Kidney epithelial cell (primary cell): ENCODE data around the gene NABP1. TPM values are rescaled to one million over a fixed set of nuclear protein-coding genes. Genes with fewer than 3 reads are reported as not detected.
A peak's percentile ranks its signal among the peaks of the same experiment; 100 is the strongest.

Experiments used
- DNase-seq: peaks from one replicate; pipeline ENCODE4 v3.0.0-alpha.2; 2010; ENCODE audit warnings: low read depth
- H3K27me3 ChIP-seq: 2 replicates; pipeline ENCODE4 v1.6.0; 2011; ENCODE audit warnings: low read length; ENCODE audit not compliant: control insufficient read depth, insufficient read depth
- H3K36me3 ChIP-seq: 2 replicates; pipeline ENCODE4 v1.5.1; 2011; ENCODE audit warnings: low read length; ENCODE audit not compliant: control insufficient read depth, insufficient read depth
- H3K4me3 ChIP-seq: 2 replicates; pipeline ENCODE4 v1.5.1; 2011; ENCODE audit warnings: low read depth, mild to moderate bottlenecking, control low read depth, low read length
- total RNA-seq: library from RNA; depleted of rRNA; stranded (reverse); fragments of >200 nt; gene quantifications from 2 replicates; pipeline ENCODE4 v1.2.3, GENCODE V29; 2015
- TF ChIP-seq, protein P1 (sequence below): IDR thresholded peaks from 2 replicates; pipeline ENCODE4 v1.5.1; 2011; ENCODE audit warnings: mild to moderate bottlenecking, moderate library complexity, low read length, control low read depth, inconsistent platforms; ENCODE audit not compliant: insufficient read depth, poor library complexity, severe bottlenecking

NABP1 gene
- total RNA-seq, 1 donor from 2014 or later: 18.3 TPM

DNA sequence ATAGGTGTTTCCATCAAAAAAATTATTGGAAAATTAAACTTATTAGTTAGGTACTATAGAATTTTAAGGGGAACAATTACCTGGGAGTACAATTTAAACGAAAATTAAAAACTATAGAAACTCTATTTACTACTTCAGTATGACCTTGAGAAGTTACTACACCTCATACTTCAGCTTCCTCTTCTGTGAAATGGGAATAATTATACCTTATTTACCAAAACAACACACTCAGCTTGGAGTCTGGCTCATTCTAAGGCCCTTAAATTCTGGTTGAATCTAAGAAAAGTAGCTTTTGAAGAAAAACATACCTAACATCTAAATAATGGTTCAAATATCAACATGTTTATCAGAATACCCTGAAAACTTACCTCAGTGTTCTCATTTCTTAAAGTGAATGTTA is 2.7 kb downstream of the NABP1 start:
- Histone ChIP-seq H3K36me3 (peaks cover 1% of the 10 kb centered on the region), H3K4me3 (peak overlapping the region; percentile 25), H3K27me3 (no peaks in the 10 kb centered on the region)
- TF ChIP-seq, protein P1, sequence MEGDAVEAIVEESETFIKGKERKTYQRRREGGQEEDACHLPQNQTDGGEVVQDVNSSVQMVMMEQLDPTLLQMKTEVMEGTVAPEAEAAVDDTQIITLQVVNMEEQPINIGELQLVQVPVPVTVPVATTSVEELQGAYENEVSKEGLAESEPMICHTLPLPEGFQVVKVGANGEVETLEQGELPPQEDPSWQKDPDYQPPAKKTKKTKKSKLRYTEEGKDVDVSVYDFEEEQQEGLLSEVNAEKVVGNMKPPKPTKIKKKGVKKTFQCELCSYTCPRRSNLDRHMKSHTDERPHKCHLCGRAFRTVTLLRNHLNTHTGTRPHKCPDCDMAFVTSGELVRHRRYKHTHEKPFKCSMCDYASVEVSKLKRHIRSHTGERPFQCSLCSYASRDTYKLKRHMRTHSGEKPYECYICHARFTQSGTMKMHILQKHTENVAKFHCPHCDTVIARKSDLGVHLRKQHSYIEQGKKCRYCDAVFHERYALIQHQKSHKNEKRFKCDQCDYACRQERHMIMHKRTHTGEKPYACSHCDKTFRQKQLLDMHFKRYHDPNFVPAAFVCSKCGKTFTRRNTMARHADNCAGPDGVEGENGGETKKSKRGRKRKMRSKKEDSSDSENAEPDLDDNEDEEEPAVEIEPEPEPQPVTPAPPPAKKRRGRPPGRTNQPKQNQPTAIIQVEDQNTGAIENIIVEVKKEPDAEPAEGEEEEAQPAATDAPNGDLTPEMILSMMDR: no peak
- no peak for DNase-seq

DNA sequence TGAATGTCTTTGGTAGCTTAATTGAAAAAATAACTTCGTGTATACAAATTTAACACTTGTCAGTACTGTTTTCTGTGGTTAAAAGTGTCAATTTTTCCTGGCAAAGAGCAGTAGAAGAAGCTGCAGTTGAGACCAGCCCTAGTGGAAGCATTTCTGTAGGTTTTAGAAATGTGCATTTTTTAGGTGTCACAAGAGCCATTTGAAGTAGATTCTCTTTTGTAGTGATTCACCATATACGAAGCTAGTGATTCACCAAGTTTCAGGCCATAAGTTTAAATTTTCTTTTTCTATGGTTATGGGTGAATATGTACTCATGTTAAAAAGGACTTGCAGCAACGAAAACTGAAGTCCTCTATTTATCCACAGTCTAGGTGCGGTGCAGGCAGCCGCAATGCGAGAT is 4.2 kb downstream of the NABP1 start:
- TF ChIP-seq, protein P1: no peak
- no peak overlapping the region for H3K4me3 ChIP-seq
- H3K36me3 ChIP-seq: peaks cover 1% of the 10 kb centered on the region
- no peak for DNase-seq
- H3K27me3 ChIP-seq: no peaks in the 10 kb centered on the region

DNA sequence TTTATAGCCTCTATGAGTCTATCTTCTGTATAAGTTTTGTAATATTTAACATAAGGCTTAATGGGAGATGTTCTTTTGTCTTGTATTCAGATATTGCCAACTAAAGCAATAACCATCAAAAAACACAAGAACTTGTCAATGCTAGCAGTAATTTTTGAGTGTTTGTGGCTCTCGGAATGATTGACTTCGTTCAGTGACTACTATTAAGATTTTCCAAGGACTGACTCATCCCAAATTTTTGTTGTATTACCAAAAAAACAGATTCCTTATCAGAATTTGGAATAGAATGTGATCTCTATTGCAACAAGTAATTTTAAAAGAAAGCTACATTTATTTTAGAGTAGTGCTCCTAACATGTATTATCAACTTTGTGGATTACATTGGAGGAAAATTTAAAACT is 8.1 kb downstream of the NABP1 start:
- H3K4me3 ChIP-seq: no peak overlapping the region
- DNase-seq: no peak
- H3K27me3 ChIP-seq: no peaks in the 10 kb centered on the region
- TF ChIP-seq, protein P1: no peak
- H3K36me3 ChIP-seq: peaks cover 1% of the 10 kb centered on the region

DNA sequence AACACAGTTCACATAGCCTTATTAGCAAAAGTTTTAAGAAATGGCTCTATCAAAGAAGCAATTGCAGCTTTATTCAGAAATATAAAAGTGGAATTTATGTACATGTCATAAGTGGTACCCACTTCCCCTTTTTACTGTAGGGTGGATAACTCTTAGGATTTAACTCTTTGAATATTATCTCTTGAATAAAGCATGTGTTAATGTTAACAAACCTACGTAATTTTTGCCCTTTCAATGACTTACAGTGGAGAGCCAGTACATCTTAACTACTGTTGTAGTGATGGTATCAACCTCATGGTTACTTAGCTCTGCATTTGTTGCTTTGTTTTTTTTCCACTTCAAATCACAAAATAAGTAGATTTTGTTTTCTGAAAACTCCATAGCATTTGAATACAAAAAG is 8.8 kb downstream of the NABP1 start:
- Histone ChIP-seq H3K4me3 (no peak overlapping the region), H3K36me3 (peaks cover 1% of the 10 kb centered on the region), H3K27me3 (no peaks in the 10 kb centered on the region)
- TF ChIP-seq, protein P1: no peak
- no peak for DNase-seq

DNA sequence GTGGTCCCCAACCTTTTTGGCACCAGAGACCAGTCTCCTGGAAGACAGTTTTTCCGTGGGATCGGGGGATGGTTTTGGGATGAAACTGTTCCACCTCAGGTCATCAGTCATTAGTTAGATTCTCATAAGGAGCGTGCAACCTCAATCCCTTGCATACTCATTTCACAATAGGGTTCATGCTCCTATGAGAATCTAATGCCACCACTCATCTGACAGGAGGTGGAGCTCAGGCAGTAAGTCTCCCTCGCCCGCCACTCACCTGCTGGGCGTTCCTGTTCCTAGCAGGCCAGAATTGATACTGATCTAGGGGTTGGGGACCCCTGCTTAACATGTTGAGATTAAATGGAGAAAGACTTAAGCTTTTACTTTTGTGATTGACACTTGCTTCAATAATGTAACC is 9.9 kb downstream of the NABP1 start:
- Histone ChIP-seq H3K36me3 (peaks cover 1% of the 10 kb centered on the region), H3K4me3 (no peak overlapping the region), H3K27me3 (no peaks in the 10 kb centered on the region)
- TF ChIP-seq, protein P1: no peak
- no peak for DNase-seq

DNA sequence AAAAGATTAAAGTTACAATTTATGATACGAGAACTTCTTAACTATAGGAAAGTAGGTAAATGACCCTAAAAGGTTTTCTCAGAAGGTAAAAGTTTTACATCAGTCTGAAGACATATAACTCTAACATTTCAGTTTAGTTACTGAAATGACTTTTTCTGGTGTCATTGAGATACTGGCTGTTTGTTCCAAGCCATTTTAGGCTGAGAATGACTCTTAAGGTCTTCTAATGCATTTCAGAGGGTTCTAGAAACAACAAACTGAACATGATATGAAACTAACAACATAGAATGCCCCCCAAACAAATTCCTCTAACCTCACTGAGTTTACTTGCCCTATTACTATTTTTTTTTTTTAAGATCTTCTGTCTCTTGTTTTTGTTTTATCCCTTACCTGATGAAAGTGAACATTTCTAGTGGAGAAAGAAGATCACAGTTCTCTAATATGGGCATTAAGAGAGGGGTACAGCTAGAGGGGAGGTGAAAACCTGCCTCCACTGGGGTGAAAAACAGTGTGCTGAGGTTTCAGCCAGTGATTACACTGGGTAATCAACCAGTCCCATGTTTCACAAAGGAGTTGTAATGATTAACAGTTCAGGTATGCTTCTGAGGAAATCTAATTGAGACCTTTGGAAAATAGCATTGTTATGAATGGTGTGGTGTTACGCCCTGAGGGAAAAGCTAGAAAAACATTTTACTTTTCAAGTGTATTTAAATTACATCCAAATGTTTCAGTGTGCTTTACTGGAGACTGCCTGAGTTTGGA is 11.2 kb downstream of the NABP1 start:
- peak; percentile 86 for DNase-seq
- no peaks in the 10 kb centered on the region for H3K36me3 ChIP-seq
- H3K27me3 ChIP-seq: no peaks in the 10 kb centered on the region
- H3K4me3 ChIP-seq: no peak overlapping the region
- TF ChIP-seq, protein P1: no peak
